GM12878 (cell line): ENCODE measurements around the gene PEX11B. TPM values are rescaled to one million over a fixed set of nuclear protein-coding genes. Genes with fewer than 3 reads are reported as not detected.
A peak's percentile ranks its signal among the peaks of the same experiment; 100 is the strongest.

Experiments used
- ATAC-seq: fragments of 200-7000 bp; cut with Tn5 transposase; 3 replicates; pipeline ENCODE4 v1.9.1; 2020; ENCODE audit warnings: mild to moderate bottlenecking, moderate library complexity
- BruUV-seq: library from RNA; stranded (reverse); fragments of 400-500 nt; replicated peaks from 2 replicates; lab custom pipeline; 2021; lab: Mats Ljungman, UMichigan
- CTCF ChIA-PET: fragments of 300-600 bp; sonication (Branson Sonifier 250); formaldehyde crosslinking; extraction: SDS; loops from one replicate; lab custom pipeline; 2021; ENCODE audit warnings: inconsistent platforms; lab: Yijun Ruan, JAX
- POLR2A ChIA-PET: fragments of 350-600 bp; formaldehyde crosslinking; extraction: SDS; loops from one replicate; lab custom pipeline; 2021; ENCODE audit warnings: inconsistent platforms; lab: Charles Lee
- RAD21 ChIA-PET: fragments of 300-600 bp; sonication (Branson Sonifier 250); formaldehyde crosslinking; loops from one replicate; lab custom pipeline; 2023; ENCODE audit warnings: antibody characterized with exemption; ENCODE audit not compliant: unreplicated experiment; lab: Charles Lee
- SMC1A ChIA-PET: fragments of 300-600 bp; sonication (Branson Sonifier 250); formaldehyde crosslinking; loops from one replicate; lab custom pipeline; 2023; ENCODE audit not compliant: unreplicated experiment, uncharacterized antibody; lab: Charles Lee
- DNase-seq: peaks from one replicate; pipeline ENCODE4 v3.0.0-alpha.2; 2011; ENCODE audit warnings: low read depth, low spot score
- FAIRE-seq: peaks from 3 replicates; lab custom pipeline; 2011; peaks lifted over from hg19 to GRCh38; lab: Jason Lieb, UNC
- H2AFZ ChIP-seq: 2 replicates; pipeline ENCODE4 v1.6.0; 2011; ENCODE audit warnings: low read depth, low read length, control low read depth; ENCODE audit not compliant: control insufficient read depth
- H3K27ac ChIP-seq: 2 replicates; pipeline ENCODE4 v1.5.1; 2011; ENCODE audit warnings: control low read depth; ENCODE audit not compliant: control insufficient read depth, insufficient read depth
- H3K27me3 ChIP-seq, 2 experiments: replicated peaks in 1 of 2; 2 replicates each; pipeline versions ENCODE4 v1.6.0 to v1.6.1; 2011; ENCODE audit warnings: low read length in 1 of 2; ENCODE audit not compliant: control insufficient read depth in 2 of 2, insufficient read depth in 2 of 2
- H3K36me3 ChIP-seq, 2 experiments: 2 replicates each; pipeline ENCODE4 v1.5.1; 2011; ENCODE audit warnings: low read length in 1 of 2; ENCODE audit not compliant: control insufficient read depth in 2 of 2, insufficient read depth in 2 of 2
- H3K4me1 ChIP-seq: 2 replicates; pipeline ENCODE4 v1.6.1; 2011; ENCODE audit warnings: mild to moderate bottlenecking, low read length, moderate library complexity, mixed read lengths; ENCODE audit not compliant: control insufficient read depth, insufficient read depth
- H3K4me2 ChIP-seq: 2 replicates; pipeline ENCODE4 v1.6.0; 2011; ENCODE audit warnings: control low read depth; ENCODE audit not compliant: control insufficient read depth, insufficient read depth
- H3K4me3 ChIP-seq: fragments of 200-600 bp; sonication (generic); 2 replicates; pipeline ENCODE4 v1.5.1; 2016
- H3K79me2 ChIP-seq: 2 replicates; pipeline ENCODE4 v1.6.0; 2011; ENCODE audit warnings: low read length; ENCODE audit not compliant: control insufficient read depth, insufficient read depth
- H3K9ac ChIP-seq: 2 replicates; pipeline ENCODE4 v1.8.0; 2011; ENCODE audit warnings: low read length, control low read depth, mixed read lengths; ENCODE audit not compliant: control insufficient read depth, insufficient read depth
- H3K9me3 ChIP-seq: replicated peaks from 3 replicates; pipeline ENCODE4 v1.5.1; 2011; ENCODE audit warnings: mild to moderate bottlenecking, low read length; ENCODE audit not compliant: control insufficient read depth, insufficient read depth
- H4K20me1 ChIP-seq: 2 replicates; pipeline ENCODE4 v1.6.0; 2011; ENCODE audit not compliant: control insufficient read depth, insufficient read depth
- CEBPB ChIP-seq, 2 experiments: fragments of 150-350 bp in 1 of 2; IDR thresholded peaks; 2 replicates each; pipeline ENCODE4 v1.6.1; 2012 to 2014; ENCODE audit warnings: low read depth in 2 of 2, low read length in 2 of 2, borderline replicate concordance in 1 of 2, inconsistent platforms in 1 of 2
- E4F1 ChIP-seq: fragments of 450-650 bp; IDR thresholded peaks from 2 replicates; pipeline ENCODE4 v1.6.1; 2018; ENCODE audit warnings: borderline replicate concordance, mild to moderate bottlenecking; ENCODE audit not compliant: partially characterized antibody
- NFIC ChIP-seq: IDR thresholded peaks from 2 replicates; pipeline ENCODE4 v1.6.1; 2012; ENCODE audit warnings: low read depth, mild to moderate bottlenecking, inconsistent platforms, low read length, moderate library complexity
- WGBS: methylation state at CpG from one replicate; pipeline ENCODE4 v1.1.6; 2016; ENCODE audit warnings: low lambda C conversion rate; ENCODE audit not compliant: insufficient replicate concordance, insufficient coverage; ENCODE audit errors: missing lambda C conversion rate; 5-methylcytosine and 5-hydroxymethylcytosine counted together
- in situ Hi-C: fragments of 300-500 bp; cut with MboI; formaldehyde crosslinking; loops from 9 replicates; pipeline ENCODE4 v1.14.3; 2018; ENCODE audit warnings: mixed read lengths
- intact Hi-C: fragments of 100-400 bp; cut with micrococcal nuclease; formaldehyde crosslinking; loops from one replicate; pipeline ENCODE4 v1.14.2; 2022; ENCODE audit not compliant: unreplicated experiment
- polyA plus RNA-seq, 11 experiments: library from polyadenylated mRNA; depleted of rRNA in 4 of 11; unstranded in 6 of 11; stranded (reverse) in 5 of 11; fragments of >200 nt; fragmentation: Nextera tagmentation in 4 of 11; fragmentation: Illumina TruSeq in 1 of 11; extraction: Ambion mirVana in 4 of 11; extraction: Trizol in 1 of 11; gene quantifications; 1 replicate in 1 of 11; 2 replicates in 10 of 11; pipeline versions ENCODE4 v1.2.1 to v1.2.3, GENCODE V29; 2011 to 2016; ENCODE audit warnings: inconsistent platforms in 2 of 11, missing spikeins in 2 of 11, low read depth in 1 of 11
- total RNA-seq, 4 experiments: library from RNA; depleted of rRNA in 3 of 4; stranded (reverse); fragments of >200 nt in 3 of 4; fragmentation: Illumina TruSeq in 1 of 4; extraction: Trizol in 1 of 4; gene quantifications; 2 replicates each; pipeline versions ENCODE4 v1.2.1 to v1.2.3, GENCODE V29; 2013 to 2021
- TF ChIP-seq, protein P1 (sequence below): fragments of 450-650 bp; IDR thresholded peaks from 2 replicates; pipeline ENCODE4 v1.6.1; 2016; ENCODE audit warnings: mild to moderate bottlenecking

The PEX11B gene
- total and polyA plus RNA-seq, 10 of the 15 experiments (the other 5 are each of a cell fraction or from before 2014, with no cell fraction given), result 24.9 to 129 (median 40.7) TPM

DNA sequence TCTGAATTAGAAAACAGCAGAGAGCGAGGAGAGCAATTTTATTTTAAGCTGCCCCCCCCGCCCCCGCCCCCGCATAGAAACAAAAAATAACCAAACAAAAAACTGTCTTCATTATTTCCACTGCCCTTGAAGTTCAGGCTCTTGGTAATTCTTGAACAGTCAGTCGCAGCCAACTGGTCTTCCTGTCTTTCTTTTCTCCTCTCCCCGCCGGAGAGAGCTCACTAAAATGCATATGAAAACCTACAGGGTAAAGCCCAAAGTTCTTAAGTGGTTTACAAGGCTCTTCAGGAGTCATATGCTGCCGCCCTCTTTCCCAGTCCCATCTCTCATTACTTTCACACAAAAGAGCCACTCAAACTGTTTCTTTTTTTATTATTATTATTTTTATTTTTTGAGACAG is 31.7 kb downstream of the PEX11B start (continued):
- TF ChIP-seq E4F1 (no peak), NFIC (no peak)

- ChIA-PET RAD21 (interaction anchor here (0.6 kb wide), 1 partner anchor 27 kb away, joined by 3 read pairs; no protein-coding TSS in a partner anchor), SMC1A (no interaction called here), CTCF (interaction anchor here (0.6 to 2.7 kb wide), 5 partner anchors 24 to 45 kb away, joined by 3 to 9 read pairs (median 6); partner anchors contain the start of genes ITGA10, NUDT17 and PIAS3), POLR2A (interaction anchor here (0.6 kb wide), 1 partner anchor 179 kb away, joined by 3 read pairs; the partner anchor contains the start of gene PDZK1)
- FAIRE-seq (no peak), ATAC-seq (no peak), DNase-seq (no peak)
- Histone ChIP-seq H3K4me3 (peak overlapping the region; percentile 73; the same call in 1 of the 2 replicates), H3K9me3 (no peaks in the 10 kb centered on the region), H3K27ac (no peak overlapping the region), H3K79me2 (no peaks in the 10 kb centered on the region), H3K4me2 (peak overlapping the region; percentile 59; the same call in 1 of the 2 replicates), H3K36me3 (no peaks in the 10 kb centered on the region), H3K4me1 (no peaks in the 10 kb centered on the region), H3K9ac (no peak overlapping the region), H3K27me3 (peaks cover 2 to 7% of the 10 kb centered on the region in 2 experiments; a peak in 2 of 4 replicates), H2AFZ (no peak overlapping the region), H4K20me1 (no peaks in the 10 kb centered on the region)
- in situ Hi-C loops, result no loop called here
- WGBS, result 52% methylated on average over 11 of the region's 11 CpGs
- intact Hi-C loops, result no loop called here
- TF ChIP-seq CEBPB (IDR thresholded peaks at IDR 0.05; ENCODE audit: borderline replicate concordance in 1 of 2, low read depth in 2 of 2, low read length in 2 of 2), result no peak
- TF ChIP-seq, protein P1, sequence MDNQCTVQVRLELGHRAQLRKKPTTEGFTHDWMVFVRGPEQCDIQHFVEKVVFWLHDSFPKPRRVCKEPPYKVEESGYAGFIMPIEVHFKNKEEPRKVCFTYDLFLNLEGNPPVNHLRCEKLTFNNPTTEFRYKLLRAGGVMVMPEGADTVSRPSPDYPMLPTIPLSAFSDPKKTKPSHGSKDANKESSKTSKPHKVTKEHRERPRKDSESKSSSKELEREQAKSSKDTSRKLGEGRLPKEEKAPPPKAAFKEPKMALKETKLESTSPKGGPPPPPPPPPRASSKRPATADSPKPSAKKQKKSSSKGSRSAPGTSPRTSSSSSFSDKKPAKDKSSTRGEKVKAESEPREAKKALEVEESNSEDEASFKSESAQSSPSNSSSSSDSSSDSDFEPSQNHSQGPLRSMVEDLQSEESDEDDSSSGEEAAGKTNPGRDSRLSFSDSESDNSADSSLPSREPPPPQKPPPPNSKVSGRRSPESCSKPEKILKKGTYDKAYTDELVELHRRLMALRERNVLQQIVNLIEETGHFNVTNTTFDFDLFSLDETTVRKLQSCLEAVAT, result 0 out of 2 replicates have a peak, but pooled peaks have one; percentile 34
- no TSS peak for BruUV-seq
These were observed 32.1 kb downstream of the PEX11B start for GRCh38 chr1:145886390-145886789.
